CD4-positive, alpha-beta T cell treated with Interleukin-17A for 4 hours (primary cell): ENCODE measurements around the gene CTCFL.

ENCODE experiments used
- DNase-seq: peaks from one replicate; pipeline ENCODE4 v3.0.0-alpha.2; 2020; ENCODE audit warnings: mixed read lengths

CTCFL gene, protein sequence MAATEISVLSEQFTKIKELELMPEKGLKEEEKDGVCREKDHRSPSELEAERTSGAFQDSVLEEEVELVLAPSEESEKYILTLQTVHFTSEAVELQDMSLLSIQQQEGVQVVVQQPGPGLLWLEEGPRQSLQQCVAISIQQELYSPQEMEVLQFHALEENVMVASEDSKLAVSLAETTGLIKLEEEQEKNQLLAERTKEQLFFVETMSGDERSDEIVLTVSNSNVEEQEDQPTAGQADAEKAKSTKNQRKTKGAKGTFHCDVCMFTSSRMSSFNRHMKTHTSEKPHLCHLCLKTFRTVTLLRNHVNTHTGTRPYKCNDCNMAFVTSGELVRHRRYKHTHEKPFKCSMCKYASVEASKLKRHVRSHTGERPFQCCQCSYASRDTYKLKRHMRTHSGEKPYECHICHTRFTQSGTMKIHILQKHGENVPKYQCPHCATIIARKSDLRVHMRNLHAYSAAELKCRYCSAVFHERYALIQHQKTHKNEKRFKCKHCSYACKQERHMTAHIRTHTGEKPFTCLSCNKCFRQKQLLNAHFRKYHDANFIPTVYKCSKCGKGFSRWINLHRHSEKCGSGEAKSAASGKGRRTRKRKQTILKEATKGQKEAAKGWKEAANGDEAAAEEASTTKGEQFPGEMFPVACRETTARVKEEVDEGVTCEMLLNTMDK

DNA sequence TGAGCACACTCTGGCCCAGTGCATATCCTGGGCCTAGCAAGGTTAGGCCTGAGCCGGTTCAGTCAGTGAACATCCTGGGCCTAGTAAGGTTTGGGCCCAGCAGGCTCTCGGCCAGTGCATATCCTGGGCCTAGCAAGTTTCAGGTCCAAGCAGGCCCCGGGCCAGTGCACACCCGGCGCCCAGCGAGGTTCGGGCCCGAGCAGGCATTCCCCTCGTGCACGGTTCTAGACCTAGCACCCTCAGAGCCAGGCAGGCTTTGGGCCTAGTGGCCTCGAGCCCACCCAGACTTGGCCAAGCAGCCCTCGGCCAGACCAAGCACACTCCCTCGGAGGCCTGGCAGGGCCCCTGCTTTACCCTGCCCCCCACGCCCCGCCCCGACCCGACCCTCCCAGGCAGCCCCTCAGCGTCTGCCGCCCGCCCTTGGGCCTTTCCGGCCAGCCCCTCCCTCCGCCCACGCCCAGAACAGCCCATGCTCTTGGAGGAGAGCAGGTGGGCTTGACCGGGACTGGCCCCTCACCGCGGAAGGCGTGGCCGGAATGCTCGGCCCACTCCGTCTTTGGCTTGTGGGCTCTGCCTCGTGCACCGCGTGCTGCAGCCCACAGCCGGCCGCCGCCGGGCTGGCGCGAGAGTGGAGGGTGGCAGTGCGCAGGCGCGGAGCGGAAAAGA lies at the start of gene CTCFL:
CTCFL (minus strand) TSS at position 630 of the 666 bp plus-strand sequence. CDS start 935 bp downstream, outside the sequence.
- DNase-seq: no peak

DNA sequence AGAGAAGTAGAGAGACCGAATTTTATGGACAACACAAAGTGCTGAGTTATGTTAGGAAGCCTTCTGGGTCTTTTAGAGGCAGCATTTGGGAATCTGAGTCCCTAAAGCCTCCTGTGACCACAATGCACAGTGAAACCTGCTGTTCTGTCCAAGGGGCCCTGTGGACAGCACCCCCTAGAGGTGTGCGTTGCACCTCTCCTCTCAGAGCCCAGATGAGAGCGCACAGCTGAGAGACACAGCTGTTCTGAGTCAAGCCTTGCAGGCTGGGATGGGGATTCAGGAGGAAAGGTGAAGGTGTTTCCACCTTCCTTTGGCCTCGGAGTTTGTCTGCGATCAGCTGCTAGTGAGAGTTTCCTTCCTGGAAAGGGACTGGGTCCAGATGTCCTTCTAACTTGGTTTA lies 49.0 kb upstream of the CTCFL start:
- no peak for DNase-seq

DNA sequence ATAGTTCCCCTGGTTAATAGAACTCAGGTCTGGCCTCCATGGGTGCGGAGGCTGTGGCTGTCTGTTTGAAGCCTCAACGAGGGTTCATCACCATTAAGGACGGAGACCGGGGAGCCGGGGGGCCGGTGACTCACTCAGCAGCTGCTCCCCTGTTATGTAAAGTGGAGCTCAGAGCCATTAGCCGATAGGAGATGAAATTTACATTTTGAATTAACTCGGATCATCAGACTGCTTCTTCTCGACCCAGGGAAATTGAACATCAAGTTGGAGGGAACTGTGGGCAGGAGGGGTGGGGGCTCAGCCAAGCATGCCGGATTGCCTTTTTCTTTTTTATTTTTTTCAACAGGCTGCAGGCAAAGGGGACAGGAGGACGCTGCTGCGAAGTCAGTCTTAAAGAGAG lies 48.3 kb upstream of the CTCFL start:
- DNase-seq: no peak

DNA sequence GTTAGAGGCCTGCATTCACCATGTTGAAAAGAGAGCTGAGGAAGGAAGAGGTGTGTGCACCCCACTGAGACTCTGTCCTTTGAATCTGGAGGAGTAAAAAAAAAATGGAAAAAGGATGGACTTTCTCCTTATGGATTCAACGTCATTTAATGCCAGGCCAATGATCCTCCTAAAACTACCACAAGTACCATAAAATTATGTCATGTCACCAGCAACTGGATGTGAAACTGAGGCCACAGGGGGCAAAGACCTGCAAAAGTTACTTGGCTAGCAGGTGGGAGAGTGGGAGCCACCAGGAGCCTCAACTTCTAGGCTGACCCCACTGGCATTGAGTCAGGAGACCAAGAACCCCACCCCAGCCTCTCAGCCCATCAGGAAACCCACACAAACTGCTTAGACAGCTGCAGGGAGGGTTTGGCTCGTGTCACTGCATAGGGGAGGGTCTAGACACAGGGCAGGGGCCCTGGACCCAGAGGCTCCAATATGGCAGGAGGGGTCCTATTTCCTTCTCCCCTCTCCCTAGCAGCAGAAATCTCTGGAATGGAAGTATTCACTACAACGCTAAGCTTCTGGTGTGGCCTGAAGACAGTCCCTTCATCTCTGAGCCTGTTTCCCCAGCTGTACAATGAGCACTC lies 47.0 kb upstream of the CTCFL start:
- DNase-seq: no peak

DNA sequence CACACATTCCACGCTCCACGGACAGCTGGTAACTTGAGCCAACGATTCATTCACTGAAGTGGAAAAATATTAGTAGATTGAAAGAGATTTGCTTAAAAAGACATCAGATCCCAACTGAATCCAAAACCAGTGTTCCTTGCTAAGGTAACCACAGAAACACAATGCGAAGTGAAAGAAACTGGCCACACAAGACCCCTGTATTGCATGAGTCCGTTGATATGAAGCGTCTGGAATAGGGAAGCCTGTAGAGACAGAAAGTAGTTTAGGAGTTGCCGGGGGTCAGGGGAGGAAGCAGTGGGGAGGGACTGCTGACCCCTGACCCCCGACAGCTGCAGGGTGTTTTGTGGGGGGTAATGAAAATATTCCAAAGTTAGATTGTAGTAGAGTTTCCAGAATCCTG lies 46.0 kb upstream of the CTCFL start:
- no peak for DNase-seq

DNA sequence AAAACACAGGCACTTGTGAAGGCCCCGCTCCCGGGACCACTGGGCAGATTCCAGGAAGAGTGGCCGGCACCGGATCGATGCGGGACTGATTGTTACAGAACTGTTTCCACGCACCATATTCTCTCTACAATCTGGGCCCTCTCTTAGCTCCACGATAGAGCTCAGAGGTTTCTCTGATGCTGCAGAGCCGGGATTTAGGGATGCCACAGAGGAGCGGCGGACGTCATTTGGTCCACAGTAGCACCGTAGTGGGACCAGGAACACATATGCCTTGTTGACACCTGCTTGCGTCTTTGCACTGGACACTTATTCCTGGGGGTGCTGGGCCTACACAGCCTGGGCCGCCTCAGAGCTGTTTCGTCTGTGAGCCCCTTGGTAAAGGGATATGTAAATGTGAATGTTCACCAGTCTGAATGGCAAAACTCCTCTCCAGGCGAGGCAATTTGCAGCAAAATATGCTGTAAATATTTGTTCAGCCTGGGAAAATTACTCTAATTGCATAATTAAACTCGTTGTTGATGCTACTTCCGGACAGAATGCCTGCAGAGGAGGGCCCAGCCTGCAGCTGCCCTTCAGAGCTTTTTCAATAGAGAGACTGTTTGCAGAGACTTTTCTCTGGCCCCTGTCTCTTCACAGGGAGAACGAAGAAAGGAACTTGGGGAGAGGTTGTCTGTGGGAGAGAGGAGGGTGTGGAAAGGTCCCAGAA lies 45.4 kb upstream of the CTCFL start:
- no peak for DNase-seq

DNA sequence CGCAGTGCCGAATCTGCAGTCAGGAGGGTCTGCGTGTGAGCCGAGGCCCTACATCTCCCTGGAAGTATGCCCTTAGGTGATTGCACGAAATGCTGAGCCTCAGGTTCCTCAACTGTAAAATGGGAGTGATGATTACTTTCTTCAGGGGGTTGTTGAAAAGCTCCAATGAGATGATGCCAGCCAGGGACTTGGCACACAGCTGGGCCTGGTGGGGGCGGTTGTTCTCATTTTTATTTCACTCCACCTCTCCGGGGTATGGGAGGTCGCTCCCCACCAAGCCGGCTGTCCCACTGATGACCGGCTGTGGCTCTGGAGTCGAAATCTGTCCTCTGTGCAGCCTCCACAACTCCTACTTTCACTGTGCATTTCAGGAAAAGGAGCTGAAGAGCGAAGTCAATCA lies 44.0 kb upstream of the CTCFL start:
- no peak for DNase-seq

DNA sequence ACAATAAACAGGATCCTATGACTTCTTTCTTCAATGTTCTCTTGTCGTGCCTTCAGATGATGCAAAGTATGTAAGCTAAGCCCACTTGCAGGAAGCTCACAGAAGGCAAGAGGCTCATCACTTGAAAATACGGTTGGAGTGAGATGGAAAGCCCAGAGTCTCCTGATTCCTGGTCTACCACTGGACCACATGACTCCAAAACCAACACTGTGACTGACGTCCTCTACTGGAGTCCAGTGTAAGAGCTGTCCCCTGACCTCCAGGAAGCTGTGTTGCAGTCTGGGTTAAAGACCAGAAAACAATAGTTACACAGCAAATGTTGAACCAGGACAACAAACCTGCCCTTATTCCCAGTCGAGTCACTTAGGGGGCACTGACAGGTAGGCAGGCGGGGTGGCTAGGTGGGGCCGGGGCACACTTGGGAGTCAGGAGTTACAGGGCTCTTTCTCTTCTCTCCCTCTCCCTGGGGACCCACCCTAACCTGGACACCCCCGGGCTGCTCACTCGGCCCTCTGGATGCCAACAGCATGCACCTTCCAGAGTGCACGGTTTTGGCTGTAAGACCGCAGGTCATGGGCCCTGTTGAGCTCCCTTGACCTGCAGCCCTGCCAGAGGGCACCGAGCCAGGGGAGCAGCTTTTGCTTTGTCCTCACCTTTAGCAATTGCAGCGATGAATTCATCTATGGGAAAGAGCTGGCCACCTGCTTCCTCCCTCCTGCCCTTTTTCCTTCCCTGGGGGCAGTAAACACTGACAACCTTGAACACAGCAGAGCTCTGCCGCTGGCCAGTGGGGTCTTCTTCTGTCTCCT lies 43.4 kb upstream of the CTCFL start:
- DNase-seq: no peak

DNA sequence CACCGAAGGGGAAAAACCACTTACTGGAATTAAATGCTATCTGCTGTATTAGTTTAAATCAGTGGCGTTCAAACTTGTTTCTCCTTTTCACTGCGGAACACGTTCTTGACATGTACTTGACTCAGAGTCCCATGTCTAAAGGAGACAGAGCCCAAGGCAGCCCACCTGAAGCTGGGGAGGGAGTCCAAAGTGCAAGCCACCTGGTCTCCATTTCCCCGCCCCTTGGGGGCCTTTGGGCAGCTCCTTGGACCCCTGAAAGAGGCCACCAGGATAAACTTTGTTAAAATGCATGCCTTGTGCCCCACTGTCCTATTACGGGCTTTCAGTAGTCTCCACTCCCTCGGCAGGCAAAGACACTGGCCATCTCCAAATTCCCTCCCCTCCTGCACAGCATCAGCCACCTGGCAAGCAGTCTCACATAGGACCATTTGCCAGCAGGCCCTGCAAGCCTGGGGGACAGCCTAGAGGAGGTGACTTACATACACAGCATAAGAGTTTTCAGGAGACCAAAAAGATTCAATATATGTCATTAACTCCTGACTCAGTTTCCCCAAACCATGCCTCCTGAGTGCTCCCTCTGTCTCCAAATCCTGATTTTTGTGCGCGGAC lies 42.6 kb upstream of the CTCFL start:
- DNase-seq: no peak

DNA sequence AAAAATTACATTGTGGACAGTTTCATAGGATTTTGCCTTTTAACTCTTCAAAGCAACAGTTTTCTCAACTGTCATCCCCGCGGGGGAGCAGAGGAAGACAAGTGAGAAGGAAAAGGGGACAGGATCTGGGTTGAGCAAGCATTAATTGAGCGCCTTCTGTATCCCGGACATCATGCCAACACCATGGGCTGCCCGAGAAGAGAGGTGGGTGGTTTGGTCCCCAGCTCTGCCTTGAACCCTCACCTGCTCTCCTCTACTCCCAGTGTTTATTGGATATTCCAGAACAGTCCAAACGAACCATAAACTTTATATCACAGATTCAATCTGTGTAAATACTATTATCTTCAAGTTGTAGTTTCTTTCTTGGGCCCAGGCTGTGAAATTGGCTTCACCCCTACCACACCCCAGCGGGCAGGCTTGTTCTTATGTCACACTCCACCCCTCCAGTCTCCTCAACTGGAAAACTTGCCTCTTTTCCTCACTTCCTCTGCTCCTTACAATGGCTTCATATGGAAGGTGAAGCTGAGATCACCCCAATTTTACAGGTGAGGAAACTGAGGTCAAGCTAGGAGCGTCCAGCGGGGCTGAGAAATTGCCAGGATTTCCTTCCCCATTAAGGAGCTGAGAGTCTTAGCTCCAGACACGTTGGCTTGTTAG lies 42.0 kb upstream of the CTCFL start:
- no peak for DNase-seq

DNA sequence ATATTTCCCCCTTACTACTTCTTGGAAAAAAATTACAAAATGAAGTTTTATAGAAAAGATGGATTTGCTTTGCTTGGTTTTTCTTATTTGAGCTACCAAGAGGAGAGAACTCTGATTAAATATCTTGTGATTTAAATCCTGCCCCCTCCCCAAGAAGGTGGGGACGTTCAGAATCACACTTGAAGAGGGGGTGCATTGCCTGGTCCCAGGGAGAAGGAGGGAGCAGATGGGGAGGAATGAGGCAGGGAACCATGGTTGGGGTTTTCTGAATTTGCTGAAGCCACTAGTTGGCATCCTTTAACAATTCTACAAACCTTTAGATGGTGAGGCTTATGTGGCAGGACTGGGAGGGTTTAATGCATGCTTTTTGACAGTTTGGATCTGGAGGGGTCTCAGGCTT lies 41.5 kb upstream of the CTCFL start:
- DNase-seq: no peak

DNA sequence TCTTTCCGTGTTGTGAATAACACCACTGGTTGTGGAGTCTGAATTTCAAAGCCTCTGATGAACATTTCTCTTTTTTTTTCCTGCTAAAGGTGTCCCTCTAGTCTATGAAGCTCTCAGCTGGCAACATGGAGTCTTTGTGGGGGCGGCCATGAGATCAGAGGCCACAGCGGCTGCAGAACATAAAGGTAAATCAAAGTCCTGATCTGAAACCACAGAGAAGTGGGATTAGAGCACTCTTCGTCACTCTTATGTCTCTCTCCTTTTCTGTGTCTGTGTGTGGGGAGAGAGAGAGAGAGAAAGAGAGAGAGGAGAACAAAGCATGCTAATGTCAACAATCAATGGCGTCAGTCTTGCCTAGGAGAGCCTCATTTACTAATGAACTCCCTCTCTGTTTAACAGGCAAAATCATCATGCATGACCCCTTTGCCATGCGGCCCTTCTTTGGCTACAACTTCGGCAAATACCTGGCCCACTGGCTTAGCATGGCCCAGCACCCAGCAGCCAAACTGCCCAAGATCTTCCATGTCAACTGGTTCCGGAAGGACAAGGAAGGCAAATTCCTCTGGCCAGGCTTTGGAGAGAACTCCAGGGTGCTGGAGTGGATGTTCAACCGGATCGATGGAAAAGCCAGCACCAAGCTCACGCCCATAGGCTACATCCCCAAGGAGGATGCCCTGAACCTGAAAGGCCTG lies 40.2 kb upstream of the CTCFL start:
- DNase-seq: no peak

DNA sequence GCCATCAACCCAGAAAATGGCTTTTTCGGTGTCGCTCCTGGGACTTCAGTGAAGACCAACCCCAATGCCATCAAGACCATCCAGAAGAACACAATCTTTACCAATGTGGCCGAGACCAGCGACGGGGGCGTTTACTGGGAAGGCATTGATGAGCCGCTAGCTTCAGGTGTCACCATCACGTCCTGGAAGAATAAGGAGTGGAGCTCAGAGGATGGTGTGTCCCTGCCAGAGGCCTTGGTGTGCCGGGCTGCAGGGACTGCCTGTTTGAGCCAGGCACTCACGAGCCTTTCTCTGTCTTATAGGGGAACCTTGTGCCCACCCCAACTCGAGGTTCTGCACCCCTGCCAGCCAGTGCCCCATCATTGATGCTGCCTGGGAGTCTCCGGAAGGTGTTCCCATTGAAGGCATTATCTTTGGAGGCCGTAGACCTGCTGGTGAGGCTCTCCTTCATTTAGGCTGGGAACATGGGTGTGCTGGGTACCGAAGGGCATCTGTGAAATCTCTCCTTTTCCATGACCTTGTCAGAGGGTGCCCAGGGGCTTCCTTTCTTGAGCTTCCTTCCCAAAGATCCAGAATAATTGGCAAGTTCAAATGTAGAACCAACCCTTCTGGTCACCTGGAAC lies 39.4 kb upstream of the CTCFL start:
- DNase-seq: no peak

DNA sequence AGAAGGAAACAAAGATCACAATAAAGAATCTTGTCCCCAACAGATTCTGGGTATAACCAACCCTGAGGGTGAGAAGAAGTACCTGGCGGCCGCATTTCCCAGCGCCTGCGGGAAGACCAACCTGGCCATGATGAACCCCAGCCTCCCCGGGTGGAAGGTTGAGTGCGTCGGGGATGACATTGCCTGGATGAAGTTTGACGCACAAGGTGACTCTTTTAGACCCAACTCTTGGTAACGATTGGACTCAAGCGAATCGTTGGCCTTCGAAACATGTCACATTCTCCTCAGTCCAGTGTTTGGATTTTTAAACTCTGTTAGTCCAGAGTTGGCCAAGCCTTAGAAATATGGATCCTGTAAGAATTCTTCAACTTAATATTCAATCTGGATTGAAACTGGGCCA lies 38.6 kb upstream of the CTCFL start:
- DNase-seq: no peak

DNA sequence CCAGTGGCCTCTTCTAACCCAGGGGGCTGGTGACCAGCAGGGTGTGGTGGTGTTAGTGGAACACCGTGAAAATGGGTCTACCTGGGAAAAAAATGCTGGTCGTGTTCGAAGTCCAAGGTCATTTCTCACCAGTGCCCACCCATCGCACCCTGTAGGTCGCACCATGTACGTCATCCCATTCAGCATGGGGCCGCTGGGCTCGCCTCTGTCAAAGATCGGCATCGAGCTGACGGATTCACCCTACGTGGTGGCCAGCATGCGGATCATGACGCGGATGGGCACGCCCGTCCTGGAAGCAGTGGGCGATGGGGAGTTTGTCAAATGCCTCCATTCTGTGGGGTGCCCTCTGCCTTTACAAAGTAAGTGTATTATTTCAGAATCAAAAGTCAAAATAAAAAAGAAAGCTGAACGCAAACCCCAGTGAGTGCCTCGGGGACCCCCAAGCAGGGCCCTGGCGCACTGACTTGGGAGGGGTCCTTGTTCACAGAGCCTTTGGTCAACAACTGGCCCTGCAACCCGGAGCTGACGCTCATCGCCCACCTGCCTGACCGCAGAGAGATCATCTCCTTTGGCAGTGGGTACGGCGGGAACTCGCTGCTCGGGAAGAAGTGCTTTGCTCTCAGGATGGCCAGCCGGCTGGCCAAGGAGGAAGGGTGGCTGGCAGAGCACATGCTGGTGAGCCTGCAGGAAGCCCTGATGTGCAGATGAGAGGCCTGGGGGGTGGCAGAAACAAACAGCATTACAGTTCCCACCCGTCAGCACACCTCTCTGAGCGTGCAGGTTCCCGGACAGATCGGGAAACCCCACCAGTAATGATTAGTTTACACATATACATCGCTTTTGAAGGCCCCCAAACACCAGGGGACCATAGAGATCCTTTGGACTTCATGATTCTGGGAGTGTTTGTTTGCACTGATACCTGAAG lies 37.9 kb upstream of the CTCFL start:
- no peak for DNase-seq

DNA sequence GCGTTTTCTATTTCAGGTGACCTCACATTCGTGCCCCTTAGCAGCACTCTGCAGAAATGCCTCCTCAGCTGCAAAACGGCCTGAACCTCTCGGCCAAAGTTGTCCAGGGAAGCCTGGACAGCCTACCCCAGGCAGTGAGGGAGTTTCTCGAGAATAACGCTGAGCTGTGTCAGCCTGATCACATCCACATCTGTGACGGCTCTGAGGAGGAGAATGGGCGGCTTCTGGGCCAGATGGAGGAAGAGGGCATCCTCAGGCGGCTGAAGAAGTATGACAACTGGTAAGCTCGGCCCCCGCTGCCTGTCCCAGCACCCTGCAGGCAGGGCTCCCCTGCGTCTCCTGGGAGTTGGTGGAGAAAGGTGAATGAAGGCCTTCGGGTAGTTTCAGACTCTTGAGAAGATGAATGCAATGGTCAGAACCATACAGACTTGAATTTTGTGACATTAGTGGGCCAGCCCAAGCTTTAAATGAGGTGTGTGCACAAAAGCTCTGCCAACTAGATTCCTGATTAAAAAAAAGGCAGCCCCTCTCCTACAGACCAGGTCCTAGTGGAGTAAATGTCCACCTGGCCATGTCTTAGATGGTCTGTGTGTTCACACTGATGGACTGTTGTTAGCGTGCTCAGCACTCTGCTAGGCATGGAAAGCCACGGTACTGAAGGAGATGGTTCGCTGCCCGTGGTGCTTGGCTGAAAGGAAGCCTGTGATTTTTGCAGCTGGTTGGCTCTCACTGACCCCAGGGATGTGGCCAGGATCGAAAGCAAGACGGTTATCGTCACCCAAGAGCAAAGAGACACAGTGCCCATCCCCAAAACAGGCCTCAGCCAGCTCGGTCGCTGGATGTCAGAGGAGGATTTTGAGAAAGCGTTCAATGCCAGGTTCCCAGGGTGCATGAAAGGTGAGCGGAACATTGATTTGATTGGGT lies 36.7 kb upstream of the CTCFL start:
- DNase-seq: no peak

DNA sequence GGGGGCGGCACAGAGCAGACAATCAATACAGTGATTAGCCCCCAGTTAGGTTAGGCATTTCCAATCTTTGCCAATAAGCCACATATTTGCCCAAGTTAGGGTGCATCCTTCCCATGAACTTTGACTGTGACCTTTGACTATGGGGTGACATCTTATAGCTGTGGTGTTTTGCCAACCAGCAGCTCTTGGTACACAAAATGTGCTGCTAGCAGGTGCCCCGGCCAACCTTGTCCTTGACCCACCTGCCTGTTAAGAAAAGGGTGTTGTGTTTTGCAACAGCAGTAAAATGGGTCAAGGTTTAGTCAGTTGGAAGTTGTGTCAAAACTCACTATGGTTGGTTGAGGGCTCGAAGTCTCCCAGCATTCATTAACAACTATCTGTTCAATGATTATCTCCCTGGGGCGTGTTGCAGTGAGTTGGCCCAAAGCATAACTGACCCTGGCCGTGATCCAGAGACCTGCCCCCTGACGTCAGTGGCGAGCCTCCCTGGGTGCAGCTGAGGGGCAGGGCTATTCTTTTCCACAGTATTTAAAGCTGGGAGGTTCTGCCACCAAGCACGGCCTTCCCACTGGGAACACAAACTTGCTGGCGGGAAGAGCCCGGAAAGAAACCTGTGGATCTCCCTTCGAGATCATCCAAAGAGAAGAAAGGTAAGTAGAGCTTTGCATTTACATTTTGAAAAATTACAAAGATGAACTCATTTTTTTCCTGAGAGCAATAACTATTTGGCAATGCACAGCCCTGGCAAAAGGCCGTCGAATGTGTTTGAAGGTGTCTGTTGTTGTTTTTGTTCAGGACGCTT lies 35.8 kb upstream of the CTCFL start, which contains the start of gene PCK1:
PCK1 (plus strand) TSS at position 557 of the 802 bp plus-strand sequence. CDS start 302 bp downstream, outside the sequence.
- DNase-seq: no peak
